Stimulated activated CD4-positive, alpha-beta T cell treated with anti-CD3 and anti-CD28 coated beads, Interleukin-2, amount 100 ng/mL, for 48 hours (primary cell): ENCODE data around the gene C17orf107.

Experiments used
- DNase-seq, 2 donors: peaks; one replicate each; pipeline ENCODE4 v3.0.0-alpha.2; 2020

The C17orf107 gene

GRCh38 chr17:4950746-4951204 is 51.4 kb downstream of the C17orf107 start, which contains the start of gene ENO3:
Gene ENO3 (plus strand): TSS chr17:4951119. CDS start chr17:4951830, 711 bp downstream.
- no peak for DNase-seq

GRCh38 chr17:4951486-4951885 is 52.1 kb downstream of the C17orf107 start:
- no peak for DNase-seq
